H1 (cell line): ENCODE measurements around the gene DAB2IP. TPM values are rescaled to one million over a fixed set of nuclear protein-coding genes. Genes with fewer than 3 reads are reported as not detected.

Experiments used
- ASH2L ChIP-seq: fragments of 200-600, 300-600 bp; sonication (generic); IDR thresholded peaks from one replicate; pipeline ENCODE4 v1.7.1; 2017; ENCODE audit warnings: low read length
- CBX5 ChIP-seq: fragments of 300-800, 300-1000 bp; sonication (generic); IDR thresholded peaks from 2 replicates; pipeline ENCODE4 v1.7.1; 2016; ENCODE audit warnings: antibody characterized with exemption, low read length, low read depth
- CHD7 ChIP-seq: fragments of 300-600 bp; sonication (generic); IDR thresholded peaks from 2 replicates; pipeline ENCODE4 v1.7.1; 2012; ENCODE audit warnings: low read length, moderate library complexity, mild to moderate bottlenecking, inconsistent platforms; ENCODE audit not compliant: insufficient replicate concordance
- EGR1 ChIP-seq: IDR thresholded peaks from 2 replicates; pipeline ENCODE4 v1.6.1; 2011; ENCODE audit warnings: low read depth, low read length, borderline replicate concordance
- GABPA ChIP-seq: IDR thresholded peaks from 2 replicates; pipeline ENCODE4 v1.6.1; 2011; ENCODE audit warnings: mild to moderate bottlenecking, low read length, moderate library complexity, borderline replicate concordance; ENCODE audit not compliant: insufficient read depth
- polyA plus RNA-seq, 7 experiments: library from polyadenylated mRNA; depleted of rRNA in 3 of 7; stranded (reverse) in 5 of 7; unstranded in 2 of 7; fragments of >200 nt in 5 of 7; fragments of 200-250 nt in 2 of 7; gene quantifications; 1 replicate in 5 of 7; 2 replicates in 1 of 7; 4 replicates in 1 of 7; pipeline versions ENCODE4 v1.2.1 to v1.2.3, GENCODE V29; 2011 to 2013; ENCODE audit warnings: missing spikeins in 2 of 7, mixed read lengths in 2 of 7
- total RNA-seq: library from RNA; stranded (reverse); fragmentation: NEBNext Ultra II Directional; extraction: Animal tissue kit (Norgen Biotek cat#: 25700); gene quantifications from 2 replicates; pipeline ENCODE4 v1.2.1, GENCODE V29; 2021

The DAB2IP gene
- total and polyA plus RNA-seq, 2 of the 8 experiments (the other 6 are each of a cell fraction or from before 2014, with no cell fraction given), result 19.7 to 39.5 TPM

DNA sequence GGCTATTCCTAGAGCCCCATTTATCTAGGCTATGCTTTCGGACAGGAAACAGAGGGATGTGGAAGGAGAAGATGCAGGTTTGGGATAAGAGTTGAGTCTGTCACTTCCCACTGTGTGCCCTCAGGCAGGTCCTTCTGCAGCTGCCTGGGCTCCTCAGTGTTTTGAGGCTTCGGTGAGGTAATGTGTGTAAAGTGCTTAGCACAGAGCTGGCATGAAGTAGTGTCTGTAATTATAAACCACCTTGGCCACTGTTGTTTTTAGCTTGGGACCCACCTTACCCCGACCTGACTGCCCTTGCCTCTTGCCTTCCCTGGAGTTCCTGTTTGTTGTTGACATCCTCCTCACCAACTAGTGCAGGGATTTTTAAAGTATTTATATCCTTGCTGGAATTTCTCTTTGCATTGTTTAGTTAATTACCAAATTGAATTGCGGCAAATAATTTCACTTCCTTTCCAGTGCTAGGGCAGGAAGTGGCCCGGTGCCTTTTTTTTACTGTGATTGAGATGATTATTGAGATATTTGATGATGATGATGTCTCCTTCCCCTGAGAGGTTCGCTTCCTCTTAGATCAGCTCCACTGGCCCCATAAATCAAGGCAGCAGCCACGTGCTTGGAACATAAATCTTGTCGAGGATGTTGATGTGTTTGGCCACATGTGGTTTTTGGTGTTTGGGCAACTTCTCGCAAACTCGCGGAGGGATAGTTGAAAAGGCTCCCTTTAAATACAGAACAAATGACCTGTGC is 38.3 kb upstream of the DAB2IP start (continued):
- TF ChIP-seq ASH2L, result no peak
- no peak for TF ChIP-seq CBX5
- no peak for TF ChIP-seq GABPA
- TF ChIP-seq EGR1, result no peak
- TF ChIP-seq CHD7, result no peak
